ENCODE results near the gene HARS1.

DNA sequence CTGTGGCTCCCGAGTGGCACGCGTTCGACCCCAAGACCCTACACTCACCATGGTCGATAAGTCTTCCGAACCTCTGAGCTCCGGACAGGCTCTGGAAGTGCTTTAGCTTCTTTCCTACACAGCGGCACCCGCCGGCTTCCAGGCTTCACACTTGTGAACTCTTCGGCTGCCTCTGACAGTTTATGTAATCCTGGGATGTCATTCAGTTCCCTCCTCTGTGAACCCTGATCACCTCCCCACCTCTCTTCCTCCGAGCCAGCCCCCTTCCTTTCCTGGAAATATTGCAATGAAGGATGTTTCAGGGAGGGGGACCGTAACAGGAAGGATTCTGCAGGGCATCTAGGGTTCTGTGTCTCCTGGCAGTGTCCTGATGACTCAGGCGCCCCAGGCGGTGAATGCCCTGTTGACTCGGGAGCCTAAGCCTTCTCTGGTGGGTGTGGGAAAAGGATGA lies 58.1 kb downstream of the HARS1 start, which contains the start of gene CD14:
- TF ChIP-seq, protein P1, sequence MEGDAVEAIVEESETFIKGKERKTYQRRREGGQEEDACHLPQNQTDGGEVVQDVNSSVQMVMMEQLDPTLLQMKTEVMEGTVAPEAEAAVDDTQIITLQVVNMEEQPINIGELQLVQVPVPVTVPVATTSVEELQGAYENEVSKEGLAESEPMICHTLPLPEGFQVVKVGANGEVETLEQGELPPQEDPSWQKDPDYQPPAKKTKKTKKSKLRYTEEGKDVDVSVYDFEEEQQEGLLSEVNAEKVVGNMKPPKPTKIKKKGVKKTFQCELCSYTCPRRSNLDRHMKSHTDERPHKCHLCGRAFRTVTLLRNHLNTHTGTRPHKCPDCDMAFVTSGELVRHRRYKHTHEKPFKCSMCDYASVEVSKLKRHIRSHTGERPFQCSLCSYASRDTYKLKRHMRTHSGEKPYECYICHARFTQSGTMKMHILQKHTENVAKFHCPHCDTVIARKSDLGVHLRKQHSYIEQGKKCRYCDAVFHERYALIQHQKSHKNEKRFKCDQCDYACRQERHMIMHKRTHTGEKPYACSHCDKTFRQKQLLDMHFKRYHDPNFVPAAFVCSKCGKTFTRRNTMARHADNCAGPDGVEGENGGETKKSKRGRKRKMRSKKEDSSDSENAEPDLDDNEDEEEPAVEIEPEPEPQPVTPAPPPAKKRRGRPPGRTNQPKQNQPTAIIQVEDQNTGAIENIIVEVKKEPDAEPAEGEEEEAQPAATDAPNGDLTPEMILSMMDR (IDR thresholded peaks at IDR 0.05) = no peak
- TF ChIP-seq POLR2A (IDR thresholded peaks at IDR 0.05) = no peak
- TF ChIP-seq EP300 (IDR thresholded peaks at IDR 0.05) = no peak

All from ovary (tissue), 3 donors.